Fibroblast of lung (primary cell): ENCODE measurements around the gene CEBPE. TPM values are rescaled to one million over a fixed set of nuclear protein-coding genes. Genes with fewer than 3 reads are reported as not detected.

Experiments
- DNase-seq, 2 donors: peaks; one replicate each; pipeline versions ENCODE4 v3.0.0 to v3.0.0-alpha.2; 2010; ENCODE audit warnings: low read depth in 2 of 2
- H2AFZ ChIP-seq: 2 replicates; pipeline ENCODE4 v1.5.1; 2012; ENCODE audit warnings: low read length, control low read depth, inconsistent platforms
- H3K27ac ChIP-seq: 2 replicates; pipeline ENCODE4 v1.5.1; 2011; ENCODE audit warnings: low read length, control low read depth; ENCODE audit not compliant: insufficient read depth
- H3K27me3 ChIP-seq: 2 replicates; pipeline ENCODE4 v1.5.1; 2011; ENCODE audit warnings: mild to moderate bottlenecking, low read length; ENCODE audit not compliant: control insufficient read depth, insufficient read depth
- H3K36me3 ChIP-seq: 2 replicates; pipeline ENCODE4 v1.5.1; 2011; ENCODE audit warnings: low read length; ENCODE audit not compliant: control insufficient read depth, insufficient read depth
- H3K4me1 ChIP-seq: 2 replicates; pipeline ENCODE4 v1.5.1; 2011; ENCODE audit warnings: low read length; ENCODE audit not compliant: control insufficient read depth, insufficient read depth; ENCODE audit errors: extremely low read depth
- H3K4me2 ChIP-seq: 2 replicates; pipeline ENCODE4 v1.5.1; 2011; ENCODE audit warnings: low read length, control low read depth; ENCODE audit not compliant: insufficient read depth; ENCODE audit errors: extremely low read depth
- H3K4me3 ChIP-seq, 4 experiments: fragments of 200-600 bp in 1 of 4; sonication (generic) in 1 of 4; replicated peaks in 1 of 4; 2 replicates each; pipeline ENCODE4 v1.5.1; 2011 to 2016; ENCODE audit warnings: low read length in 4 of 4, low read depth in 3 of 4, mild to moderate bottlenecking in 3 of 4, control low read depth in 2 of 4, inconsistent platforms in 1 of 4, mixed read lengths in 1 of 4; ENCODE audit not compliant: insufficient read depth in 1 of 4; ENCODE audit errors: control extremely low read depth in 1 of 4
- H3K79me2 ChIP-seq: 2 replicates; pipeline ENCODE4 v1.5.1; 2012; ENCODE audit warnings: mild to moderate bottlenecking, low read length, inconsistent platforms; ENCODE audit not compliant: control insufficient read depth, insufficient read depth
- H3K9ac ChIP-seq: 2 replicates; pipeline ENCODE4 v1.5.1; 2011; ENCODE audit warnings: mild to moderate bottlenecking, low read length, control low read depth; ENCODE audit not compliant: insufficient read depth
- H3K9me3 ChIP-seq: 2 replicates; pipeline ENCODE4 v1.5.1; 2012; ENCODE audit warnings: low read depth, low read length; ENCODE audit not compliant: control insufficient read depth, insufficient read depth
- H4K20me1 ChIP-seq: 2 replicates; pipeline ENCODE4 v1.5.1; 2011; ENCODE audit warnings: low read length; ENCODE audit not compliant: control insufficient read depth, insufficient read depth; ENCODE audit errors: extremely low read depth
- EZH2 ChIP-seq: IDR thresholded peaks from 2 replicates; pipeline ENCODE4 v1.5.1; 2012; ENCODE audit warnings: low read length, control low read depth, mild to moderate bottlenecking; ENCODE audit errors: missing control alignments
- polyA plus RNA-seq, 2 donors: library from polyadenylated mRNA; depleted of rRNA in 1 of 2; stranded (reverse) in 1 of 2; unstranded in 1 of 2; fragments of >200 nt; gene quantifications; 2 replicates each; pipeline ENCODE4 v1.2.1, GENCODE V29; 2011 to 2012; ENCODE audit warnings: missing spikeins in 1 of 2
- total RNA-seq: library from RNA; depleted of rRNA; stranded (reverse); fragments of >200 nt; gene quantifications from 2 replicates; pipeline ENCODE4 v1.2.1, GENCODE V29; 2014
- TF ChIP-seq, protein P1 (sequence below), 2 donors: IDR thresholded peaks in 1 of 2; conservative IDR thresholded peaks in 1 of 2; 1 replicate in 1 of 2; 2 replicates in 1 of 2; pipeline ENCODE4 v1.5.1; 2011 to 2012; ENCODE audit warnings: low read length in 2 of 2, control low read depth in 1 of 2, inconsistent platforms in 1 of 2, low read depth in 1 of 2, mild to moderate bottlenecking in 1 of 2

CEBPE gene
- total and polyA plus RNA-seq, 2 donors (not counting 1 experiment from before 2014, with no cell fraction given) = not detected

DNA sequence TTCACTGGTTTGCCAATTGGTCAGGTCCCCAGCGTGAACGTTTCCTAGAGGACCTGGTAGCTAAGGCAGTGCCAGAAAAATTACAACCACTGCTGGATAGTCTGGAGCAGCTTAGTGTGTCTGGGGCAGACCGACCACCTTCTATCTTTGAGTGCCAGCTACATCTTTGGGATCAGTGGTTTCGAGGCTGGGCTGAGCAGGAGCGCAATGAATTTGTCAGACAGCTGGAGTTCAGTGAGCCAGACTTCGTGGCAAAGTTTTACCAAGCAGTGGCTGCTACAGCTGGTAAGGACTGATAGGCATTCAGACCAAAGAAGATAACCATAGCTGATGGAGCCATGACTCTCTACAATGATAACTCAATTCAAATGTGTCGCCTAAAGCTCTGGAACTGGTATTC, 21.3 kb downstream of the CEBPE start:
- Histone ChIP-seq H4K20me1 (no peaks in the 10 kb centered on the region), H3K4me1 (no peaks in the 10 kb centered on the region), H3K27me3 (no peaks in the 10 kb centered on the region), H3K79me2 (peaks cover 48% of the 10 kb centered on the region), H3K36me3 (peaks cover 5% of the 10 kb centered on the region), H3K4me3 (peak overlapping the region in 1 of 4 experiments; percentile 86), H3K27ac (no peak overlapping the region), H2AFZ (no peak overlapping the region), H3K9ac (no peak overlapping the region), H3K4me2 (peak overlapping the region; percentile 27), H3K9me3 (no peaks in the 10 kb centered on the region)
- TF ChIP-seq, protein P1, sequence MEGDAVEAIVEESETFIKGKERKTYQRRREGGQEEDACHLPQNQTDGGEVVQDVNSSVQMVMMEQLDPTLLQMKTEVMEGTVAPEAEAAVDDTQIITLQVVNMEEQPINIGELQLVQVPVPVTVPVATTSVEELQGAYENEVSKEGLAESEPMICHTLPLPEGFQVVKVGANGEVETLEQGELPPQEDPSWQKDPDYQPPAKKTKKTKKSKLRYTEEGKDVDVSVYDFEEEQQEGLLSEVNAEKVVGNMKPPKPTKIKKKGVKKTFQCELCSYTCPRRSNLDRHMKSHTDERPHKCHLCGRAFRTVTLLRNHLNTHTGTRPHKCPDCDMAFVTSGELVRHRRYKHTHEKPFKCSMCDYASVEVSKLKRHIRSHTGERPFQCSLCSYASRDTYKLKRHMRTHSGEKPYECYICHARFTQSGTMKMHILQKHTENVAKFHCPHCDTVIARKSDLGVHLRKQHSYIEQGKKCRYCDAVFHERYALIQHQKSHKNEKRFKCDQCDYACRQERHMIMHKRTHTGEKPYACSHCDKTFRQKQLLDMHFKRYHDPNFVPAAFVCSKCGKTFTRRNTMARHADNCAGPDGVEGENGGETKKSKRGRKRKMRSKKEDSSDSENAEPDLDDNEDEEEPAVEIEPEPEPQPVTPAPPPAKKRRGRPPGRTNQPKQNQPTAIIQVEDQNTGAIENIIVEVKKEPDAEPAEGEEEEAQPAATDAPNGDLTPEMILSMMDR (conservative IDR thresholded peaks at IDR 0.05 in 1 of 2, IDR thresholded peaks at IDR 0.05 in 1 of 2; ENCODE audit: low read depth in 1 of 2, low read length in 2 of 2) = no peak
- TF ChIP-seq EZH2 = no peak
- no peak for DNase-seq

DNA sequence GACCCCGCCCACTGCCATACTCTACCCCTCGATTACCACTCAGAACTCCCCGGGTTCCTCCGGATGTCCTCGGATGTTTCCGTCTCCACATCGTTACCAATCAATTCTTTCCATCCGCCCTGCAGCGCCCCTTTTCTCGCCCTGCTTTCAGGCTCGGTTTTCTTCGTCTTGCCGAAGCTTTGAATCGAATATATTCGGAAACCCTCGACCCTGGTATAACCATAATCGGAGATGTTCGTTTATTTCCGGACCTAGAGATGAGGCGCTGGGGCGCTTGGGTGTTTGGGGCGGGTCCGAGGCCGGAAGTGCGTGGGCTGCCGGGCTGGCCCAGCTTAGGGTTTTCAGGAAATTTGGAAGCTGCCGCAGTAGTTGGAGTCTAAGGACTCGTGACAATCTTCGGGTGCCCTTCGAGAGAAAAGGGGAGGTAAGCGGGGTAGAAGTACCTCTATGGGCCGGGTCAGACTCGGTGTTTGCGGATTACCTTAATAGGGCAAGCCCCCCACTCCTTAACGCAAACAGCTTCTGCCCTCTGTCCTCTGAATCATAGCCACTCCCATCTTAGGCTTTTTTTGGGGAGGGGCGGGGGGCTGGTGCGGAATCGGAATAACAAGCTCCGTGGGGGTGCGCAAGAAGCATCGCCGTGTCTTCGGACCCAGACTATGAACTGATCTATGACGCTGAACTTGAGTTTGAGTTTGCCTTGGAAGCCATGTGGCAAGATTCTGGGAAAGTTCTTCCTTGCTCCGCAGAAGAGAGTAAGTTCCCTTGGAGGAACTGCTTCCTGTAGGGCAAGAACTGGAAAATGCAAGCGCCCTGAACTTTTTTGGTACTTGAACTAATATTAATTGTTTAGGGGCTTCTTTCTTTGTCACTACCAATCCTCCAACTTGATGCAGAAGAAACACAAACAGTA, 23.6 kb downstream of the CEBPE start, which contains the start of gene C14orf119:
TSS of gene C14orf119 (plus strand) at position 310 of the 913 bp plus-strand sequence. CDS start 2,154 bp downstream, outside the sequence.
- peaks cover 6% of the 10 kb centered on the region for H3K36me3 ChIP-seq
- no peaks in the 10 kb centered on the region for H3K9me3 ChIP-seq
- no peaks in the 10 kb centered on the region for H3K27me3 ChIP-seq
- TF ChIP-seq, protein P1 (conservative IDR thresholded peaks at IDR 0.05 in 1 of 2, IDR thresholded peaks at IDR 0.05 in 1 of 2; ENCODE audit: low read depth in 1 of 2, low read length in 2 of 2) = no peak
- no peak for TF ChIP-seq EZH2
- H3K4me1 ChIP-seq = no peaks in the 10 kb centered on the region
- H4K20me1 ChIP-seq = no peaks in the 10 kb centered on the region
- H3K9ac ChIP-seq = peak within 1 kb of the TSS; percentile 99
- peak within 1 kb of the TSS; percentile 83 for H2AFZ ChIP-seq
- peak; percentile 98 to 100 for DNase-seq
- H3K4me3 ChIP-seq = peak within 1 kb of the TSS; percentile 79 to 93 (median 87)
- peak within 1 kb of the TSS; percentile 98 for H3K27ac ChIP-seq
- peak within 1 kb of the TSS; percentile 92 for H3K4me2 ChIP-seq
- peaks cover 67% of the 10 kb centered on the region for H3K79me2 ChIP-seq

DNA sequence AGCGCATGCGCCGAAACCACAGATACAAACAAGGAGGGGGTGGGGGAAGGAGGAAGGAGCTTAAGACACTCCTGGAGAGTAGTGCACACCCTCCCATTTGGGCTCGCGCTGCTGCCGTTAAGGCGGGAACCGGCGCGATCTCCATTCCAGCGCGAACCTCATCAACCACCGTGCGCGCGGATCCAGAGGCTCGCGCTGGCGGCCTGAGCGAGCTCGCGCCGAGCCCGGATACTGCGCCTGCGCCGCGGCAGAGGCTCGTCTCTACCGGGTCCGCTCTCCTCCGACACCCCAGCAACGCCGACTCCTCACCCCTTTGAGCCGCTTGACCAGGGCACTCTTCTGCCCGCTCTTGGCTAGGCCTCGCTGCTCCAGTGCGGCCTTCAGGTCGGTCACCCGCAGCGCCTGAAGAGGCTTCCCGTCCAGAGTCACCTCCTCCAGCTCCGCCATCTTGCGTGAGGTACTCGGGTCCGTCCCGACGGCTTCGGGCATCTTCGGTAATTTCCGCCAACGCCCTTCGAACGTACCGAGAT, 24.3 kb downstream of the CEBPE start, which contains the start of gene ACIN1:
TSS of gene ACIN1 (minus strand) at position 471 of the 530 bp plus-strand sequence. CDS start at position 447, 24 bp downstream.
- Histone ChIP-seq H4K20me1 (no peaks in the 10 kb centered on the region), H2AFZ (peak within 1 kb of the TSS; percentile 83), H3K9me3 (no peaks in the 10 kb centered on the region), H3K27ac (peak within 1 kb of the TSS; percentile 98), H3K4me1 (no peaks in the 10 kb centered on the region), H3K27me3 (no peaks in the 10 kb centered on the region), H3K4me2 (peak within 1 kb of the TSS; percentile 92), H3K36me3 (peaks cover 11% of the 10 kb centered on the region), H3K4me3 (peak within 1 kb of the TSS; percentile 79 to 93 (median 87)), H3K9ac (peak within 1 kb of the TSS; percentile 99), H3K79me2 (peaks cover 73% of the 10 kb centered on the region)
- peak; percentile 87 to 92 for DNase-seq
- no peak for TF ChIP-seq EZH2
- TF ChIP-seq, protein P1 (conservative IDR thresholded peaks at IDR 0.05 in 1 of 2, IDR thresholded peaks at IDR 0.05 in 1 of 2; ENCODE audit: low read depth in 1 of 2, low read length in 2 of 2) = no peak
